MM.1S (cell line): ENCODE measurements around the gene HTR3B.

Experiments
- DNase-seq: peaks from one replicate; pipeline ENCODE4 v3.0.0-alpha.2; 2015
- H2AFZ ChIP-seq: fragments of 300-600 bp; sonication (generic); 2 replicates; pipeline ENCODE4 v1.6.0; 2016; ENCODE audit warnings: antibody characterized with exemption, low read length
- H3F3A ChIP-seq: fragments of 300-600 bp; sonication (generic); 2 replicates; pipeline ENCODE4 v1.6.1; 2016; ENCODE audit warnings: mild to moderate bottlenecking, antibody characterized with exemption, low read length, moderate library complexity, mixed read lengths; ENCODE audit not compliant: insufficient read depth
- H3K27ac ChIP-seq: fragments of 300-600 bp; sonication (generic); 2 replicates; pipeline ENCODE4 v1.5.1; 2016; ENCODE audit warnings: mild to moderate bottlenecking, low read length
- H3K27me3 ChIP-seq: fragments of 300-600 bp; sonication (generic); replicated peaks from 2 replicates; pipeline ENCODE4 v1.6.0; 2016; ENCODE audit warnings: low read length; ENCODE audit not compliant: insufficient read depth
- H3K36me3 ChIP-seq: fragments of 300-600 bp; sonication (generic); replicated peaks from 2 replicates; pipeline ENCODE4 v1.6.1; 2016; ENCODE audit warnings: mild to moderate bottlenecking, low read length, mixed read lengths; ENCODE audit not compliant: insufficient read depth
- H3K4me1 ChIP-seq: fragments of 300-600 bp; sonication (generic); 2 replicates; pipeline ENCODE4 v1.6.1; 2016; ENCODE audit warnings: low read length, mixed read lengths
- H3K4me2 ChIP-seq: fragments of 300-600 bp; sonication (generic); 2 replicates; pipeline ENCODE4 v1.6.0; 2016; ENCODE audit warnings: low read depth, low read length
- H3K4me3 ChIP-seq: fragments of 300-600 bp; sonication (generic); 2 replicates; pipeline ENCODE4 v1.5.1; 2016; ENCODE audit warnings: low read length, mixed read lengths
- H3K79me2 ChIP-seq: fragments of 300-600 bp; sonication (generic); 2 replicates; pipeline ENCODE4 v1.6.1; 2016; ENCODE audit warnings: mixed run types, low read length, mixed read lengths
- H3K9ac ChIP-seq: fragments of 300-600 bp; sonication (generic); 2 replicates; pipeline ENCODE4 v1.6.1; 2016; ENCODE audit warnings: low read length, mixed read lengths
- H3K9me2 ChIP-seq: fragments of 300-600 bp; sonication (generic); replicated peaks from 2 replicates; pipeline ENCODE4 v1.6.1; 2016; ENCODE audit warnings: mild to moderate bottlenecking, low read length, mixed read lengths; ENCODE audit not compliant: insufficient read depth
- H3K9me3 ChIP-seq: fragments of 300-600 bp; sonication (generic); replicated peaks from 2 replicates; pipeline ENCODE4 v1.6.1; 2016; ENCODE audit warnings: mild to moderate bottlenecking, low read length, mixed read lengths; ENCODE audit not compliant: insufficient read depth
- H4K20me1 ChIP-seq: fragments of 300-600 bp; sonication (generic); 2 replicates; pipeline ENCODE4 v1.6.1; 2016; ENCODE audit warnings: mild to moderate bottlenecking, low read length, moderate library complexity, mixed read lengths; ENCODE audit not compliant: insufficient read depth
- EZH2 ChIP-seq: fragments of 300-600 bp; sonication (generic); optimal IDR thresholded peaks from 2 replicates; pipeline ENCODE3; 2017; ENCODE audit warnings: low read depth, mild to moderate bottlenecking, antibody characterized with exemption, low read length, mixed read lengths
- EZH2phosphoT487 ChIP-seq: fragments of 300-600 bp; sonication (generic); IDR thresholded peaks from 2 replicates; pipeline ENCODE4 v1.6.1; 2018; ENCODE audit warnings: antibody characterized with exemption, low read length
- TF ChIP-seq, protein P1 (sequence below): fragments of 300-600 bp; sonication (generic); IDR thresholded peaks from 2 replicates; pipeline ENCODE4 v1.5.1; 2016; ENCODE audit warnings: antibody characterized with exemption, low read length, mixed read lengths

HTR3B gene

DNA sequence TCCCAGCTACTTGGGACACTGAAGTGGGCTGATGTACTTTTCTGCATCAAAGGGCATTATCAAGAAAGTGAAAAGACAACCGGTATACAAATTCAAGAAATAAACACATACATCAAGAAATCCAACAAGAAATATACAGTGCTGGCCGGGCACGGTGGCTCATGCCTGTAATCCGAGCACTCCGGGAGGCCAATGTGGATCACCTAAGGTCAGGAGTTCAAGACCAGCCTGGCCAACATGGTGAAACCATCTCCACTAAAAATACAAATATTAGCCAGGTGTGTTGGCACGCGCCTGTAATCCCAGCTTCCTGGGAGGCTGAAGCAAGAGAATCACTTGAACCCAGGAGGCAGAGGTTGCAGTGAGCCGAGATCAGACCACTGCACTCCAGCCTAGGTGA is 38.7 kb upstream of the HTR3B start:
- Histone ChIP-seq H2AFZ (no peak overlapping the region), H3K9me2 (no peaks in the 10 kb centered on the region), H3K4me3 (no peak overlapping the region), H3K9ac (no peak overlapping the region), H3F3A (no peaks in the 10 kb centered on the region), H3K9me3 (no peaks in the 10 kb centered on the region), H3K79me2 (peaks cover 73% of the 10 kb centered on the region), H3K4me1 (no peaks in the 10 kb centered on the region), H4K20me1 (no peaks in the 10 kb centered on the region; the same call in 1 of the 2 replicates), H3K4me2 (no peak overlapping the region), H3K27ac (no peak overlapping the region), H3K36me3 (peaks cover 1% of the 10 kb centered on the region; the same call in 1 of the 2 replicates), H3K27me3 (no peaks in the 10 kb centered on the region)
- no peak for DNase-seq
- no peak for TF ChIP-seq EZH2phosphoT487
- TF ChIP-seq, protein P1, sequence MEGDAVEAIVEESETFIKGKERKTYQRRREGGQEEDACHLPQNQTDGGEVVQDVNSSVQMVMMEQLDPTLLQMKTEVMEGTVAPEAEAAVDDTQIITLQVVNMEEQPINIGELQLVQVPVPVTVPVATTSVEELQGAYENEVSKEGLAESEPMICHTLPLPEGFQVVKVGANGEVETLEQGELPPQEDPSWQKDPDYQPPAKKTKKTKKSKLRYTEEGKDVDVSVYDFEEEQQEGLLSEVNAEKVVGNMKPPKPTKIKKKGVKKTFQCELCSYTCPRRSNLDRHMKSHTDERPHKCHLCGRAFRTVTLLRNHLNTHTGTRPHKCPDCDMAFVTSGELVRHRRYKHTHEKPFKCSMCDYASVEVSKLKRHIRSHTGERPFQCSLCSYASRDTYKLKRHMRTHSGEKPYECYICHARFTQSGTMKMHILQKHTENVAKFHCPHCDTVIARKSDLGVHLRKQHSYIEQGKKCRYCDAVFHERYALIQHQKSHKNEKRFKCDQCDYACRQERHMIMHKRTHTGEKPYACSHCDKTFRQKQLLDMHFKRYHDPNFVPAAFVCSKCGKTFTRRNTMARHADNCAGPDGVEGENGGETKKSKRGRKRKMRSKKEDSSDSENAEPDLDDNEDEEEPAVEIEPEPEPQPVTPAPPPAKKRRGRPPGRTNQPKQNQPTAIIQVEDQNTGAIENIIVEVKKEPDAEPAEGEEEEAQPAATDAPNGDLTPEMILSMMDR: no peak
- TF ChIP-seq EZH2: no peak

DNA sequence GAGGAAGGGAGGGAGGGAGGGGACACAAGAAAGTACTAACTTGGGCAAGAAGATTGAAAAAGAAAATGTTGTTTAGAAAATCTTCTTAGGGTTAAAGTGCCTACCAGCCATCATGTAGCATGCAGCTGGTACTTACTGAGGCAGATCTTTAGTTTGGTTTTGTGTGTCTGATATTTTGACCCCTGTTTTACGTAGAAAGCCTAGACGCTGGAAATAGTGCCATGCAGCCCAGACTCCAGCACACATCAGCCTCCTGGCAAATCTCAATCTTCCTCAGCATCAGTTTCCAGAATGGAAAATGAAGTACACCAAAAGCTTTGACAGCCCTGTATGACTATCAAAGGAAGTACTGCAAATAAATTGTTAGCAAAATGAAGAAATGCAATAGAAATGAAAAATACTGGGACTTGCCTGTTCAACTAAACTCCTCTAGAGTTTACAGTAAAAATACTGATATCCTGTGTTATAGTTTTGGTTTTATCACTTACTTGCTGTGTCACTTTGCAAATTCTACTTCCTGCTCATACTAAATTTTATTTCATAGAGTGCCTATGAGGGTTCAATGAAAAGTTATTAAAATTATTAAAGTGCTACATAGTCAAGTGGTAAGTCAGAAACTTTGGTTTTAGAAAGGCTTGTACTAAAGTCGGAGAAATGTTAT is 36.6 kb upstream of the HTR3B start:
- DNase-seq: no peak
- Histone ChIP-seq H3K36me3 (0 out of 2 replicates have a peak, but pooled peaks cover 5% of the 10 kb centered on the region), H3K4me2 (no peak overlapping the region), H3K27me3 (no peaks in the 10 kb centered on the region), H3K27ac (no peak overlapping the region), H3K9me3 (no peaks in the 10 kb centered on the region), H3K9ac (no peak overlapping the region), H2AFZ (no peak overlapping the region), H3K4me1 (no peaks in the 10 kb centered on the region), H3F3A (no peaks in the 10 kb centered on the region), H3K4me3 (no peak overlapping the region), H3K79me2 (peaks cover 76% of the 10 kb centered on the region), H3K9me2 (no peaks in the 10 kb centered on the region), H4K20me1 (no peaks in the 10 kb centered on the region; the same call in 1 of the 2 replicates)
- TF ChIP-seq EZH2 (no peak), EZH2phosphoT487 (no peak)
- TF ChIP-seq, protein P1: no peak

DNA sequence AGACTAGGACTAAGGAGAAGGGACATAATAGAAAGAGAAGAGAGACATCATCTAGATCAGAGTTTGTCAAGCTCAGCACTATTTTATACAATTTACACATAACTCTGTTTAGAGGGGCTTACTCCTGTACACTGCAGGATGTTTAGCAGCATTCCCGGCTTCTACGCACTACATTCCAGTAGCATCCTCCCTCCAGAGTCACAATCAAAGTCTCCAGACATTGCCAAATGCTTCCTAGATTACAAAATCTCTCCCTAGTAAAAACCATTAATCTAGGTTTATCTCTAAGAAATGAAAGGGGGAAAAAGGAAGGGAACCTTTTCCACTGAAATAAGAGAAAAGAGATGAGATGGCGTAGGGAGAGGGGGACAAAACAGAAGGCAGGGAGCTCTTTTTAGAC is 33.3 kb upstream of the HTR3B start:
- Histone ChIP-seq H3K4me2 (no peak overlapping the region), H3K9me3 (no peaks in the 10 kb centered on the region), H3F3A (no peaks in the 10 kb centered on the region), H3K4me1 (peaks cover 6% of the 10 kb centered on the region; the same call in 1 of the 2 replicates), H3K27ac (no peak overlapping the region), H3K4me3 (no peak overlapping the region), H2AFZ (no peak overlapping the region), H3K9me2 (no peaks in the 10 kb centered on the region), H4K20me1 (no peaks in the 10 kb centered on the region; the same call in 1 of the 2 replicates), H3K9ac (no peak overlapping the region), H3K79me2 (peaks cover 72% of the 10 kb centered on the region), H3K36me3 (0 out of 2 replicates have a peak, but pooled peaks cover 5% of the 10 kb centered on the region), H3K27me3 (no peaks in the 10 kb centered on the region)
- TF ChIP-seq EZH2: no peak
- TF ChIP-seq, protein P1: no peak
- TF ChIP-seq EZH2phosphoT487: no peak
- DNase-seq: no peak
